GM11168 (cell line): ENCODE data around the gene IGSF3.

ENCODE experiments used
- in situ Hi-C: fragments of 300-500 bp; cut with MboI; formaldehyde crosslinking; loops from one replicate; pipeline ENCODE4 v1.12.0; 2022; ENCODE audit warnings: low sequenced_read_pairs; ENCODE audit not compliant: unreplicated experiment

IGSF3 gene

GRCh38 chr1:116581323-116581885, 86.1 kb downstream of the IGSF3 start:
- in situ Hi-C loops: no loop called here

GRCh38 chr1:116580446-116581322, 86.8 kb downstream of the IGSF3 start:
- in situ Hi-C loops: no loop called here

GRCh38 chr1:116579259-116579875, 88.2 kb downstream of the IGSF3 start:
- in situ Hi-C loops: no loop called here

DNA sequence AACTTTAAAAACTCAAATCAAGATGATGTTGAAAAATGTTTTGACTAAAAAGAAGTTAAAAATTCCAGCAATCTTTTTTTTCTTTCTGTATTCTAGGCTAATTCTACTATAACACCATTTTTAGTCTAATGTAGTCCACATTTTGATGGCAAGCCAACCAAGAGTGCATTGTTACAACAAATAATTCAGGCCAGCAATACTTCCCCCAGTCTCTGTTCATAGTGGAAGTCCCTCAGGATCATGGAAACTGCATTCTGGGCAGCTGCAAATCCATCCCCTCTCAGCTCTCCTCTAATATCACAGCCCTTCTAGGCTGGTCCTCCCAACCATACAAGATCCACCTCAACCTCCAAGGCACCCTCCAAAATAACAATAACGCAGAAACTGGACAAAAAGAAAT, 89.0 kb downstream of the IGSF3 start:
- in situ Hi-C loops: no loop called here

DNA sequence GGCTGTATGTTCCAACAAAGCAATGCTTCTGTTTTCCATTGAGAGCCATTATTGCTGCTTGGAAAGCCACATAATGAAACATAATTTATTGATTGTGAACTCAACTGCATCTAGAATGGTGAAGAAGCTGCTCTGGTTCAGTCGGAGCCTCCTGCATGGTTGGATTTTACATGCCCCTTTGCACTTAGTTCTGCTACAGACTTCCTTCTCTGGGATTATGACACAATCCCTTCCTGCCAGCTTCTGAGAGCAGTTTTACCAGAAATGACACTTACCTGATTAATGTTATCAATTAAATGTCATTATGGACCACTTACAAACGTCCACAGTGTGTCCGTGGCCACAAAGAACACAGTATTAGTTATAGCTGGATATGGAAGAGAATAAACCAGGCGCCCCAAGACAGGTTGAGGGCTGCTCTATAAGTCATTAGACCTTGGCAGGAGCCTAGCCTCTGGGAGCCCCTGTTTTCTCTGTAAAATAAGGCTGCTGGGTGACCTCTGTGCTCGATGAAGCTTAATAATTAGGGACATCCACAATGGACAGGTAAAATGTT, 89.7 kb downstream of the IGSF3 start:
- in situ Hi-C loops: no loop called here

DNA sequence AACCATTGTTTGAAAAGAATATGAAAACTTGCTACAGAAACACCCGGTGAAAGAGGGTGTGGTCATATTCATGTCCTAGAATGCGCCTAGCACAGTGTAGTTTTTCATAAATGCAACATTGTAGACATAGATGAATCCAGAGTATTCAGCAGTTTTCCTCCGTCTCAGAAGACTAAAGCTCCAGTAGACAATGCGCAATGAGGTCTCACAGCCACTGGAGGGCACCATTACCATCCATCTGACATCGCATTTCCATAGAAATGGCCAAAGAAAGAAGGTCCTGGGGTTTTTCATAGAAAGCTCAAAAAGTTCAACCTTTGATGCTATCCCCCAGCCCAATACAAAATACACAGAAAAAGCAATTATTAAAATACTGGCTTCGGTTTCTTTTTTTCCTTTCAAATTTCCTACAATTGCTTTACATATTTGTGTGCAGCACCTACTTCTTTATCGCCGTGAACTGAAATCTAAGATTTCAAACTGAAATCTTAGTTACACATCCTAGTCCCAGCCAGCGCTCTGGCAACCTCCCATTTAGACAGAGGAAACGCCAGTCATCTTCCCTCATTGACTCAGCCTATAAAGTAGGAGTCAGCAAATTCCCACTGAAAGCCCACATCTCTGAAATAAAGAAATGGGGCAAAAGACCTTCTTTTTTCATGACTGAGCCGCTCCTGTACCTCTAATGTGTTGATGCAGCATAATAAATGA, 92.8 kb downstream of the IGSF3 start:
- in situ Hi-C loops: no loop called here

DNA sequence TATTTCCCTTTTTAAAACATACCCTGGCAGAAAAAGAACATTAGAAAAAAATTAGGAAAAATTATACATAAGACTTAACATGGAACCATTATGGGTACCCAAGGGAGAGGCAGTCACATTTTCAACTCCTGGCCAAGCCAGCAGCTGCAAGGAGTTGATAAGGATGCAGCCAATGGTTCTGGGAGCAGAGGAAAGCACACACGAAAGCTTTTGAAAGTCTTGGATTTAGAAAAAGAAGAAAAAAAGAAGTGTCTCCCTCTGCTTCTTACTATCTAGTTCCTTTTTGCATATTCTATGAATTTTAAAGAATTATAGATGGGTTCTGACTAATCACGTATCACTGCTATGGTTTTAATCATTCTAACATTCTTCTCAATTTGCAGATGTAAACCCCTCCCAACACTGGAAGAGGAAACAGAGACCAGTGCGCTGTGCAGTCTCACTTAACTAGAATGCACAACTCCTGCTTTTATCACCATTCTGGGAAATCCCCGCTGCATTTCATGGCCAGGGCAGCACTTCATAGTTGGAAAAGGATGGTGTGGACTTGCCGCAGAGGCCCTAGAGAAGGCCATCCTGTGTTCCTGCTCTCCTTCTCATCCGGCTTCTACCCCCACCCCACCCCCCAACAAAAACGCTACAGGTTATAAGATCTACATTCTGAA, 94.0 kb downstream of the IGSF3 start:
- in situ Hi-C loops: no loop called here

- in situ Hi-C loops: no loop called here
Measured at GRCh38 chr1:116572771-116573430, 94.6 kb downstream of the IGSF3 start.

- in situ Hi-C loops: no loop called here
Measured at GRCh38 chr1:116572099-116572498, 95.4 kb downstream of the IGSF3 start.

GRCh38 chr1:116571215-116571919, 96.2 kb downstream of the IGSF3 start:
- in situ Hi-C loops: no loop called here

GRCh38 chr1:116570358-116571214, 96.9 kb downstream of the IGSF3 start, which contains the start of gene CD58:
TSS of gene CD58 (minus strand) at chr1:116571026. CDS start at chr1:116570972, 54 bp downstream.
- in situ Hi-C loops: no loop called here

DNA sequence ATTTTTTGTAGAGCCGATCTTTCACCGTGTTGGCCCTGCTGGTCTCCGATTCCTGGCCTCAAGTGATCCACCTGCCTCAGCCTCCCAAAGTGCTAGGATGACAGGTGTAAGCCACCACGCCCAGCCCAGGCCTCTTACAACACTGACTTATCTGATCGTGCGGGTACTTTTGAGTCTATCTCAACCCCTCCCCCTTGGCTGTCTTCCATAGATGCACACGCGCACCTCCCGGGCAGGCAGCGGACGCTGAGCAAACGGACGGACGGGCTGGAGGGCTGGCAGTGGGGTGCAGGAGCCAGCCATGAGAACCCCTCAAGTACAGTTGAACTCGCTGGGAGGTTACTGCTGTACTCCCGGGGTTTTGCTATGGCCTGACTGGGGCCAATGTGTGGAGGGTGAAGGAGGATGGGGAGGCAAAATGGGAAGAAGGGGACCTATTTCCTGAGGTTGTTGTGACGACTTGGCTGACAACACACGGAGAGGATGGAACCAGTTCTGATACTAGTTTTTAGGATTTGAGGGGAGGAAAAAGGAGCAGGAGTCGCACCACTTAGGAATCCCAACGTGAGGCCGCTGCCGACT, 97.7 kb downstream of the IGSF3 start:
- in situ Hi-C loops: no loop called here

- in situ Hi-C loops: no loop called here
Measured at GRCh38 chr1:116569381-116569670, 98.2 kb downstream of the IGSF3 start.

GRCh38 chr1:116568662-116569380, 98.7 kb downstream of the IGSF3 start:
- in situ Hi-C loops: no loop called here

DNA sequence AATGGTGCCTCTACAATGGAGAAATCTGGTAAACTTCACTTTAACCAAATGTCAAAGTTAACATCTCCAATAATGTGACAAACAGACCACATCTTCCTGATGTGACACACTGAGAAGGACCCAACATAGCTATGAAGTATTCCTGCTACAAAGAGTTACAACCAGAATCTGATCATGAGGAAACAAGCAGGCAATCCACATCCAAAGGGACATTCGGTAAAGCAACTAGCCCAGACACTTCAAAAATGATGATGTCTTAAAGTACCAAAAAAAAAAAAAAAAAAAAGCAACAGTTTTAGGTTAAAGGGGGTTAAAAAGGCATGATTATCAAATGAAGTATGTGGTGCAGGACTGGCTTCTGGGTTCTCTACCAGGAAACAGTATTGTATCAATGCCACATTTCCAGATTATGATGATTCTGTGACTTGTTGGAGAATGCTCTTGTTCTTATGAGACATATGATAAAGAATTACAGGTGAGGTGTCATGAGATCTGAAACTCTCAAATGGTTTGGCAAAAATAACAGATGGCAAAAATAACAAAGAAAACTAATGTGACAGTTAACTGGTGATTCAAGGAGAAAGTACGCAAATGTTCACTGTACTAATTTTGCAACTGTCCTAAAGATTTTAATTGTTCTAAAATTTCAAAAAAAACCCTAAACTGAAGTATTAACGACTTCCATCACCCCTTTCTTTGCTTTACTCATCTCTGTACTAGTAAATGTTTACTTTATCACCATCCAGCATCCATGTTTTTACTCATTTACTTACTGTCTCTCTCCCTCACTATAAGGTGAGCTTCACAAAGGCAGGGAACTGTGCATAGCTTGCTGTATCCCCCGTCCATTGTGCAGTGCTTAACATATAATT, 99.5 kb downstream of the IGSF3 start:
- in situ Hi-C loops: no loop called here

DNA sequence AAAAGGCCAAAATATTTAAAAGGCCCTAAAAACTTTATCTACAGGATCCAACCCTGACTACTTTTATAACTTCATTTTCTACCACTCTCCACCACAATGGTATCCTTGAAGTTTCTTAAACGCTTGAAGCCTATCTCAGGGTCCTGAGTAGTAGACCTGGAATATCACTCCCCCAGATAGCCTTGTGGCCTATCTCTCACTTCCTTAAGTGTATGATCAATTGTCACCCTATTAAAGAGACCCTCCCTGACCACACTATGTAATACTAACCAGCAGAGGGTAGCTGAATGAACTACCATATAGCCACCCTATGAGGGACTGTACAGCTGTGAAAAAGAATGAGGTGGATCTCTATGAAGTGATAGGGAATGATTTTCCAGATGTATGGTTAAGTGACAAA, 102.3 kb downstream of the IGSF3 start:
- in situ Hi-C loops: no loop called here
